WTC11 (cell line): ENCODE data around the gene ITPRID2. TPM values are rescaled to one million over a fixed set of nuclear protein-coding genes. Genes with fewer than 3 reads are reported as not detected.

Source experiments
- ATAC-seq: fragments of 200-7000 bp; cut with Tn5 transposase; 2 replicates; pipeline ENCODE4 v1.10.0; 2021; ENCODE audit warnings: mild to moderate bottlenecking, moderate library complexity
- CTCF ChIA-PET: fragments of 300-600 bp; sonication (Branson Sonifier 250); formaldehyde crosslinking; loops from one replicate; lab custom pipeline; 2021; ENCODE audit warnings: antibody characterized with exemption; lab: Charles Lee
- POLR2A ChIA-PET: fragments of 350-600 bp; sonication (Branson Sonifier 250); formaldehyde crosslinking; loops from one replicate; lab custom pipeline; 2021; ENCODE audit warnings: antibody characterized with exemption; lab: Charles Lee
- DNase-seq: peaks from one replicate; pipeline ENCODE4 v3.0.0; 2021; ENCODE audit warnings: low spot score
- H3K27ac Mint-ChIP-seq: 2 replicates; pipeline ENCODE4 v1.8.0; 2021; ENCODE audit warnings: mixed read lengths
- H3K27me3 Mint-ChIP-seq: 2 replicates; pipeline ENCODE4 v1.8.0; 2021; ENCODE audit warnings: low read depth, mild to moderate bottlenecking, moderate library complexity, mixed read lengths
- H3K36me3 Mint-ChIP-seq: 2 replicates; pipeline ENCODE4 v1.8.0; 2021; ENCODE audit warnings: mixed read lengths
- H3K4me1 Mint-ChIP-seq: 2 replicates; pipeline ENCODE4 v1.8.0; 2022; ENCODE audit warnings: mixed read lengths
- H3K4me3 Mint-ChIP-seq: 2 replicates; pipeline ENCODE4 v1.8.0; 2021; ENCODE audit warnings: mild to moderate bottlenecking, moderate library complexity, mixed read lengths
- H3K9me3 Mint-ChIP-seq: 2 replicates; pipeline ENCODE4 v1.8.0; 2021; ENCODE audit warnings: mixed read lengths
- AR ChIP-seq: fragments of 250-450 bp; sonication (Bioruptor Pico); IDR thresholded peaks from 2 replicates; pipeline ENCODE4 v1.9.0; 2021; ENCODE audit warnings: mild to moderate bottlenecking
- ATF6 ChIP-seq: sonication (generic); formaldehyde crosslinking; IDR thresholded peaks from 2 replicates; pipeline ENCODE4 v1.8.1; 2023; ENCODE audit warnings: mild to moderate bottlenecking, missing genetic modification reagents
- E2F5 ChIP-seq: sonication (generic); formaldehyde crosslinking; IDR thresholded peaks from 2 replicates; pipeline ENCODE4 v1.8.1; 2022; ENCODE audit warnings: mild to moderate bottlenecking, moderate library complexity, missing genetic modification reagents
- FOXJ3 ChIP-seq: sonication (generic); formaldehyde crosslinking; IDR thresholded peaks from 2 replicates; pipeline ENCODE4 v1.9.0; 2021; ENCODE audit warnings: missing genetic modification reagents, mild to moderate bottlenecking, borderline replicate concordance
- FOXP1 ChIP-seq: sonication (generic); formaldehyde crosslinking; IDR thresholded peaks from 2 replicates; pipeline ENCODE4 v1.8.0; 2022; ENCODE audit warnings: missing genetic modification reagents, mild to moderate bottlenecking, moderate library complexity, borderline replicate concordance
- GTF2I ChIP-seq: fragments of 250-450 bp; sonication (Bioruptor Pico); conservative IDR thresholded peaks from 2 replicates; pipeline ENCODE4 v1.4.0; 2021; ENCODE audit warnings: mild to moderate bottlenecking
- HMGA2 ChIP-seq: fragments of 250-450 bp; sonication (Bioruptor Pico); IDR thresholded peaks from 2 replicates; pipeline ENCODE4 v1.4.0; 2021; ENCODE audit warnings: mild to moderate bottlenecking, moderate library complexity
- HMGXB4 ChIP-seq: sonication (generic); formaldehyde crosslinking; IDR thresholded peaks from 2 replicates; pipeline ENCODE4 v1.8.1; 2023; ENCODE audit warnings: mild to moderate bottlenecking, moderate library complexity, missing genetic modification reagents
- NR3C1 ChIP-seq: sonication (generic); formaldehyde crosslinking; conservative IDR thresholded peaks from 2 replicates; pipeline ENCODE4 v1.8.1; 2023; ENCODE audit warnings: low read depth, mild to moderate bottlenecking, missing genetic modification reagents
- SMAD4 ChIP-seq: sonication (generic); formaldehyde crosslinking; IDR thresholded peaks from 2 replicates; pipeline ENCODE4 v1.8.0; 2022; ENCODE audit warnings: mild to moderate bottlenecking, missing genetic modification reagents
- TP53 ChIP-seq: sonication (generic); formaldehyde crosslinking; IDR thresholded peaks from 2 replicates; pipeline ENCODE4 v1.8.1; 2023; ENCODE audit warnings: mild to moderate bottlenecking, missing genetic modification reagents
- ZNF423 ChIP-seq: fragments of 250-450 bp; sonication (Bioruptor Pico); IDR thresholded peaks from 2 replicates; pipeline ENCODE4 v2.1.2; 2022; ENCODE audit warnings: mild to moderate bottlenecking, moderate library complexity
- ZNF425 ChIP-seq: fragments of 250-450 bp; sonication (Bioruptor Pico); conservative IDR thresholded peaks from 2 replicates; pipeline ENCODE4 v1.9.0; 2021; ENCODE audit warnings: mild to moderate bottlenecking
- ZNF512 ChIP-seq: sonication (generic); formaldehyde crosslinking; IDR thresholded peaks from 2 replicates; pipeline ENCODE4 v1.8.1; 2022; ENCODE audit warnings: missing genetic modification reagents, borderline replicate concordance
- total RNA-seq: library from RNA; stranded (reverse); gene quantifications from 3 replicates; pipeline ENCODE4 v1.2.3, GENCODE V29; 2021

The ITPRID2 gene
- total RNA-seq, 1 experiment from 2014 or later = 19.4 TPM

- ChIA-PET POLR2A (no interaction called here), CTCF (no interaction called here)
- ATAC-seq = no peak
- H3K27ac Mint-ChIP-seq = no peak overlapping the region
- TF ChIP-seq SMAD4 (no peak), ZNF423 (no peak), FOXJ3 (CRISPR knock-in tag) (no peak), TP53 (CRISPR knock-in tag) (no peak), FOXP1 (CRISPR knock-in tag) (no peak), ATF6 (CRISPR knock-in tag) (no peak), ZNF512 (CRISPR knock-in tag) (no peak), HMGA2 (CRISPR knock-in tag) (no peak), GTF2I (no peak), AR (CRISPR knock-in tag) (no peak)
- TF ChIP-seq, all 79 proteins: peak for 0
- H3K4me3 Mint-ChIP-seq = no peak overlapping the region
- H3K4me1 Mint-ChIP-seq = peaks cover 22% of the 10 kb centered on the region
- peaks cover 6% of the 10 kb centered on the region for H3K36me3 Mint-ChIP-seq
- H3K27me3 Mint-ChIP-seq = peaks cover 9% of the 10 kb centered on the region
- DNase-seq = no peak
- H3K9me3 Mint-ChIP-seq = no peaks in the 10 kb centered on the region
Measured at GRCh38 chr2:181894381-181894780, 2.9 kb downstream of the ITPRID2 start.

GRCh38 chr2:181895818-181896217 lies 4.3 kb downstream of the ITPRID2 start:
- no peak overlapping the region for H3K27ac Mint-ChIP-seq
- H3K4me1 Mint-ChIP-seq = peaks cover 19% of the 10 kb centered on the region
- ChIA-PET CTCF (no interaction called here), POLR2A (no interaction called here)
- TF ChIP-seq ZNF425 (CRISPR knock-in tag) (no peak), HMGXB4 (CRISPR knock-in tag) (no peak), E2F5 (CRISPR knock-in tag) (no peak), NR3C1 (CRISPR knock-in tag) (no peak)
- no peaks in the 10 kb centered on the region for H3K9me3 Mint-ChIP-seq
- H3K27me3 Mint-ChIP-seq = peaks cover 9% of the 10 kb centered on the region
- H3K36me3 Mint-ChIP-seq = peaks cover 15% of the 10 kb centered on the region
- H3K4me3 Mint-ChIP-seq = no peak overlapping the region
- ATAC-seq = no peak
- no peak for DNase-seq
